Spinal cord (tissue), 10 donors: ENCODE data around the gene DGKG. TPM values are rescaled to one million over a fixed set of nuclear protein-coding genes. Genes with fewer than 3 reads are reported as not detected.

Experiments
- DNase-seq, 6 donors: peaks; one replicate each; pipeline versions ENCODE4 v3.0.0 to v3.0.0-alpha.2; 2013 to 2015; ENCODE audit warnings: low spot score in 6 of 6, low read depth in 4 of 6
- H3K27ac ChIP-seq: one replicate; pipeline ENCODE4 v1.5.1; 2013; ENCODE audit warnings: low read depth, low read length, control low read depth
- H3K27me3 ChIP-seq: one replicate; pipeline ENCODE4 v1.6.1; 2013; ENCODE audit warnings: low read length; ENCODE audit not compliant: control insufficient read depth, insufficient read depth
- H3K36me3 ChIP-seq: one replicate; pipeline ENCODE4 v1.6.1; 2013; ENCODE audit warnings: low read length; ENCODE audit not compliant: control insufficient read depth, insufficient read depth
- H3K4me1 ChIP-seq: one replicate; pipeline ENCODE4 v1.6.1; 2013; ENCODE audit warnings: low read length; ENCODE audit not compliant: control insufficient read depth, insufficient read depth
- H3K4me3 ChIP-seq: one replicate; pipeline ENCODE4 v1.5.1; 2013; ENCODE audit warnings: low read depth, low read length, control low read depth
- H3K9me3 ChIP-seq: one replicate; pipeline ENCODE4 v1.6.1; 2013; ENCODE audit warnings: low read length; ENCODE audit not compliant: control insufficient read depth, insufficient read depth
- WGBS: methylation state at CpG from one replicate; pipeline ENCODE4 v1.1.5; 2013; ENCODE audit warnings: missing lambda C conversion rate; ENCODE audit not compliant: insufficient coverage; 5-methylcytosine and 5-hydroxymethylcytosine counted together
- polyA plus RNA-seq, 2 donors: library from polyadenylated mRNA; unstranded; fragments of 120-200 nt; gene quantifications; one replicate each; pipeline ENCODE4 v1.2.1, GENCODE V29; 2013; ENCODE audit not compliant: insufficient read length in 2 of 2
- total RNA-seq, 2 donors: library from RNA; depleted of rRNA in 1 of 2; stranded (reverse); fragments of 120-200 nt in 1 of 2; fragments of >200 nt in 1 of 2; gene quantifications; one replicate each; pipeline versions ENCODE4 v1.2.3 to v1.2.4, GENCODE V29; 2013 to 2014
- donor health status: healthy.

DGKG gene
- total and polyA plus RNA-seq, 4 donors = 5.6 to 20.6 (median 9.9) TPM

GRCh38 chr3:186176373-186176990 lies 185.6 kb downstream of the DGKG start:
- Histone ChIP-seq H3K36me3 (peaks cover 3% of the 10 kb centered on the region), H3K9me3 (no peaks in the 10 kb centered on the region), H3K4me1 (no peaks in the 10 kb centered on the region), H3K4me3 (no peak overlapping the region), H3K27me3 (no peaks in the 10 kb centered on the region), H3K27ac (no peak overlapping the region)
- DNase-seq = no peak
- 83% methylated on average over 4 of the region's 6 CpGs for WGBS

- H3K4me3 ChIP-seq = no peak overlapping the region
- H3K9me3 ChIP-seq = no peaks in the 10 kb centered on the region
- no peak overlapping the region for H3K27ac ChIP-seq
- no peaks in the 10 kb centered on the region for H3K4me1 ChIP-seq
- peaks cover 3% of the 10 kb centered on the region for H3K36me3 ChIP-seq
- no peak for DNase-seq
- H3K27me3 ChIP-seq = no peaks in the 10 kb centered on the region
- WGBS = 93% methylated on average over 6 of the region's 9 CpGs
Measured at GRCh38 chr3:186173224-186173815, 188.7 kb downstream of the DGKG start.

- Histone ChIP-seq H3K27me3 (no peaks in the 10 kb centered on the region), H3K9me3 (no peaks in the 10 kb centered on the region), H3K27ac (no peak overlapping the region), H3K4me1 (no peaks in the 10 kb centered on the region), H3K4me3 (no peak overlapping the region), H3K36me3 (peaks cover 3% of the 10 kb centered on the region)
- DNase-seq = no peak
- WGBS = 80% methylated on average over 1 of the region's 2 CpGs
Measured at GRCh38 chr3:186172353-186172752, 189.7 kb downstream of the DGKG start.

GRCh38 chr3:186171521-186171920 lies 190.5 kb downstream of the DGKG start:
- Histone ChIP-seq H3K27me3 (no peaks in the 10 kb centered on the region), H3K36me3 (no peaks in the 10 kb centered on the region), H3K4me3 (no peak overlapping the region), H3K9me3 (no peaks in the 10 kb centered on the region), H3K4me1 (no peaks in the 10 kb centered on the region), H3K27ac (no peak overlapping the region)
- peak in 1 of 6 donors; percentile 6 for DNase-seq
- WGBS = 100% methylated on average over 1 of the region's 2 CpGs

GRCh38 chr3:186170516-186170915 lies 191.5 kb downstream of the DGKG start:
- Histone ChIP-seq H3K27me3 (no peaks in the 10 kb centered on the region), H3K4me1 (no peaks in the 10 kb centered on the region), H3K9me3 (no peaks in the 10 kb centered on the region), H3K36me3 (no peaks in the 10 kb centered on the region), H3K27ac (no peak overlapping the region), H3K4me3 (no peak overlapping the region)
- no peak for DNase-seq
- WGBS = 0% methylated on average over 1 of the region's 2 CpGs

DNA sequence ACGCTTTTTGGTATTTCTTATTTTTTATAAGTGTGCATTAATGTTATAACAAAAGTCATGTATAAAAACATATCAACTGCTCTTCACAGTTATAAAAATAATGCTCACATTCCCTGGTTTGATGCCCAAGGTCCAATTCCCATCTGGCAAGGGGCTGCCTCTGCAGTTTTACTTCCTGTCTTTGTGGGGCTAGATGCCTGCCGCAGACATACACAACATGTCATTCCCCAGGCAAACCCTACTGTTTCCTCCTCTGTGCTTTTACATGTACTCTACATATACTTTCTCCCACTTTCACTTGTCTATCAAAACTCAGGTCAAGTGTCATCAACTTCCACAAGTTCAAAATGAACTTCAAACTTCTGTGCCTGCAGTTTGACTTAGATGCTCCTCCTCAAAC lies 192.7 kb downstream of the DGKG start:
- no peaks in the 10 kb centered on the region for H3K4me1 ChIP-seq
- no peak for DNase-seq
- no peaks in the 10 kb centered on the region for H3K36me3 ChIP-seq
- H3K9me3 ChIP-seq = no peaks in the 10 kb centered on the region
- no peak overlapping the region for H3K4me3 ChIP-seq
- WGBS = 100% methylated on average over 1 of the region's 2 CpGs
- H3K27ac ChIP-seq = no peak overlapping the region
- H3K27me3 ChIP-seq = no peaks in the 10 kb centered on the region

DNA sequence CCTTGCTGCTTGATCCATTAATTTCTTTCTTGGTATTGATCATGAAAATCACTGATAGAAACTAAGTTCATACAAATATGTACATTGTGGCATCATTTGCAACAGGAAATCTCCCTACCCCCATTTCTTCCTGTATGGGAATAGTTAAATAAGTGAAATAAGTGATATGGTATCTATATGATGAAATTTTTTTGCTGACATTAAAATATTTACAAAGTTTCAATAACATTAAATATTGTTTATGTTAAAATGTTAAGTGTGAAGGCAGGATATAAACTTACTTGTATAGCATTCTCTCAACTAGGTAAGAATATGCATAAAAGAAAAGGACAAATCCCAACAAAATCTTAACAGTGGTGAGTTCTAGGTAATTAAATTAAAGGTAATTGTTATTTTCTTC lies 193.1 kb downstream of the DGKG start:
- H3K27me3 ChIP-seq = no peaks in the 10 kb centered on the region
- H3K4me1 ChIP-seq = no peaks in the 10 kb centered on the region
- no peaks in the 10 kb centered on the region for H3K9me3 ChIP-seq
- no peaks in the 10 kb centered on the region for H3K36me3 ChIP-seq
- H3K27ac ChIP-seq = no peak overlapping the region
- H3K4me3 ChIP-seq = no peak overlapping the region
- no peak for DNase-seq

DNA sequence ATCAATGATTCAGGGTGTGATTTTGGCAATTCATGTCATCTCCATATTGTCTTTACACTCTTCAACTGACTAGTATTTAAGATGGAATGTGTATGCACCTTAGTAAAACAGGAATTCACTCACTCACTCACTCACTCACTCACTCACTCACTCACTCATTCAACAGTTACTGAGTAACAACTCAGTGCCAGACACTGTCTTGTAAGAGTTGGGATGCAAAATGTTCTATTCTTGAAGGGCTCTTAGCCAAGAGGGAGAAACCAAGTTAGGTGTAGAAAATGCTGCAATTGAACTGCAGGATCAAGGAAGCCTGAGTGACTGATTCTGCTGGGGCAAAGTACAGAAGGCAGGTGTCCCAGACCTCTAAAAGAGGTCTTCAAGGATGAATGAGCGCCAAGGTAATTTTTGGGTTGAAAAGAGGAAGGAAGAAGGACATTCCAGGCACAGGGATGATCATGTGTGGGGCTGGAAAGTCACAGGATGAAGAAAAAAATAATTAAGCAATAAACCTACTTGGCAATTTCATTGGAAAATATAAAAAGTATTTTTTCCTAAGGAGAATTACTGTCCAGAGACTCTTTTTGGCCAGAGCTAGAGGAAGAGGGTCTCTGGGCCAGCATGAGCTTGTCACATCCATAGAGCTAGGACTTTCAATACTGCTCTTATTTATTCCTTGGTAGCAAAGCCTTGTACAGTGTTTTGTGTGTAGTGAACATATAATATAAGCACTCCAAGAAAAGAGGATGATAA lies 194.2 kb downstream of the DGKG start:
- DNase-seq = no peak
- Histone ChIP-seq H3K27ac (no peak overlapping the region), H3K9me3 (no peaks in the 10 kb centered on the region), H3K36me3 (no peaks in the 10 kb centered on the region), H3K27me3 (no peaks in the 10 kb centered on the region), H3K4me1 (no peaks in the 10 kb centered on the region), H3K4me3 (no peak overlapping the region)
- WGBS = no CpG with 5 or more reads among the region's 1 CpG

GRCh38 chr3:186166491-186167288 lies 195.3 kb downstream of the DGKG start:
- H3K4me1 ChIP-seq = no peaks in the 10 kb centered on the region
- no peak overlapping the region for H3K27ac ChIP-seq
- H3K4me3 ChIP-seq = no peak overlapping the region
- no peak for DNase-seq
- H3K27me3 ChIP-seq = no peaks in the 10 kb centered on the region
- no peaks in the 10 kb centered on the region for H3K9me3 ChIP-seq
- WGBS = 71% methylated on average over 1 of the region's 3 CpGs
- peaks cover 2% of the 10 kb centered on the region for H3K36me3 ChIP-seq
